A549 treated with Hydrocortisone at 1 μM for 4 hours (cell line): ENCODE results near the gene SLC22A13. TPM values are rescaled to one million over a fixed set of nuclear protein-coding genes. Genes with fewer than 3 reads are reported as not detected.

Source experiments
- total RNA-seq: library from RNA; stranded (reverse); fragments of 200-300 nt; extraction: Qiagen RNA extraction; gene quantifications from 5 replicates; pipeline ENCODE4 v1.2.3, GENCODE V29; 2022

SLC22A13 gene
- 0.05 to 0.06 TPM in 2 of 5 replicates, not detected in the others for total RNA-seq

GRCh38 chr3:38265604-38266307 is at the start of gene SLC22A13:
Gene SLC22A13, plus strand, starts transcription at chr3:38265812. Its CDS starts 49 bp downstream, at chr3:38265861.

GRCh38 chr3:38281895-38282686 is 16.5 kb downstream of the SLC22A13 start, which contains the start of gene SLC22A14:
Gene SLC22A14, plus strand, starts transcription at chr3:38282294. Its CDS starts 23,733 bp downstream, at chr3:38306027.

Other genes starting within 250 kb of the SLC22A13 start
- 3.1 to 4.7 TPM (median 3.7 TPM) in 5 replicates for gene PLCD1, start 236.2 kb upstream of the SLC22A13 start, total RNA-seq
- gene DLEC1, start 226.6 kb upstream of the SLC22A13 start, total RNA-seq, result 0.02 to 0.09 TPM (median 0.05 TPM) in 5 replicates
- gene ACAA1, start 128.7 kb upstream of the SLC22A13 start, total RNA-seq, result 41.2 to 47.1 TPM (median 45.2 TPM) in 5 replicates
- 21.9 to 25.5 TPM (median 23.5 TPM) in 5 replicates for gene MYD88, start 127.2 kb upstream of the SLC22A13 start, total RNA-seq
- gene OXSR1, start 100.3 kb upstream of the SLC22A13 start, total RNA-seq, result 27.9 to 45.9 TPM (median 33.7 TPM) in 5 replicates
- 0.05 to 0.06 TPM (median 0.06 TPM) in 4 of 5 replicates, not detected in the other for gene SLC22A14, start 16.5 kb downstream of the SLC22A13 start, total RNA-seq
- 3.2 to 4.9 TPM (median 3.6 TPM) in 5 replicates for gene XYLB, start 81.0 kb downstream of the SLC22A13 start, total RNA-seq
- gene ACVR2B, start 188.1 kb downstream of the SLC22A13 start, total RNA-seq, result 2.0 to 3.1 TPM (median 3.0 TPM) in 5 replicates
- gene EXOG, start 230.5 kb downstream of the SLC22A13 start, total RNA-seq, result 8.5 to 19.9 TPM (median 10.9 TPM) in 5 replicates